Measurements from ENCODE around the gene GNL3. TPM values are rescaled to one million over a fixed set of nuclear protein-coding genes. Genes with fewer than 3 reads are reported as not detected.

GNL3 gene
- total and polyA plus RNA-seq, 2 of the 8 experiments (the other 6 are each of a cell fraction or from before 2014, with no cell fraction given) = 45.5 to 184 TPM

DNA sequence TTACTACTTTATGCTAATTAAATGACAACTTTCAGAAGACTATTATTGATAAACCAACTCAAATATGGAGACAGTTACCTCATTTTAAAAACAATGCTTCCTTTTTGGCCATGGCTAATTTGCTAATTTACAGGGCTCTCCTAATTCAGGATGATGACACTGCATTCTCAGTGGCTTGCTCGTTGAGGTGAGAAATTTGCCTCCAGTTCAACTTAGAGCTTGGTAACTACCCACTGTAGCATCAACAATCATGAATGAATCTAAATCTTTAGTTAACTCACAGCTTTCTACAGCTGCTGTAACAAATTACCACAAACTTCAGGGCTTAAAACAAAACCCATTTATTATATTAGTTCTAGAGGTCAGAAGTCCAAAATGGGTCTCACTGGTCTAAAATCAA, 14.2 kb upstream of the GNL3 start:
- H3K79me1 ChIP-seq (ENCODE audit: low read depth, low read length) = no peaks in the 10 kb centered on the region; the same call in 1 of the 2 replicates
- H3K27ac ChIP-seq (ENCODE audit: low read depth, low read length) = no peak overlapping the region
- H3K4ac ChIP-seq (replicated peaks; ENCODE audit: insufficient read length, low read depth, low read length) = no peak overlapping the region
- no peak overlapping the region for H3K9ac ChIP-seq (replicated peaks in 1 of 4; ENCODE audit: extremely low read depth in 1 of 4, low read depth in 3 of 4, low read length in 3 of 4)
- no peaks in the 10 kb centered on the region; a peak in 1 of 4 replicates for H3K79me2 ChIP-seq (ENCODE audit: control insufficient read depth in 1 of 2, insufficient read depth in 2 of 2, low read length in 2 of 2)
- H3K23me2 ChIP-seq (ENCODE audit: low read depth, low read length) = no peaks in the 10 kb centered on the region
- H2BK12ac ChIP-seq (ENCODE audit: low read depth, low read length) = no peak overlapping the region
- H4K5ac ChIP-seq (ENCODE audit: insufficient read length, low read depth, low read length) = no peak overlapping the region
- H3K4me2 ChIP-seq (ENCODE audit: insufficient read depth in 1 of 2, low read depth in 2 of 2, low read length in 2 of 2) = no peak overlapping the region
- H2BK20ac ChIP-seq (ENCODE audit: low read length) = no peak overlapping the region
- no peak overlapping the region for H2BK15ac ChIP-seq (ENCODE audit: low read length)
- H4K8ac ChIP-seq (ENCODE audit: extremely low read depth, insufficient read depth, low read length) = no peak overlapping the region
- peaks cover 0 to 2% of the 10 kb centered on the region in 2 experiments for H4K20me1 ChIP-seq (replicated peaks in 1 of 2; ENCODE audit: control insufficient read depth in 1 of 2, insufficient read depth in 2 of 2, low read length in 2 of 2)
- no peak for FAIRE-seq
- H2AFZ ChIP-seq (ENCODE audit: low read length) = no peak overlapping the region
- H3K18ac ChIP-seq (ENCODE audit: extremely low read depth, low read length) = no peak overlapping the region
- no peak overlapping the region for H2AK5ac ChIP-seq (ENCODE audit: low read depth, low read length)
- TF ChIP-seq FOSL1 (IDR thresholded peaks at IDR 0.05; ENCODE audit: insufficient read depth, low read depth, low read length) (no peak), YY1 (IDR thresholded peaks at IDR 0.05; ENCODE audit: low read depth, low read length) (no peak), CBX5 (IDR thresholded peaks at IDR 0.05; ENCODE audit: low read depth, low read length) (no peak), TAF1 (IDR thresholded peaks at IDR 0.05; ENCODE audit: low read depth, low read length) (no peak), SIRT6 (IDR thresholded peaks at IDR 0.05; ENCODE audit: low read length) (no peak), BCL11A (IDR thresholded peaks at IDR 0.05; ENCODE audit: low read depth in 2 of 2, low read length in 2 of 2) (no peak), KDM5A (IDR thresholded peaks at IDR 0.05; ENCODE audit: low read length) (no peak)
- TF ChIP-seq, protein P1, sequence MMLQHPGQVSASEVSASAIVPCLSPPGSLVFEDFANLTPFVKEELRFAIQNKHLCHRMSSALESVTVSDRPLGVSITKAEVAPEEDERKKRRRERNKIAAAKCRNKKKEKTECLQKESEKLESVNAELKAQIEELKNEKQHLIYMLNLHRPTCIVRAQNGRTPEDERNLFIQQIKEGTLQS (IDR thresholded peaks at IDR 0.05; ENCODE audit: insufficient read depth, low read depth, low read length) = no peak
- TF ChIP-seq, protein P2, sequence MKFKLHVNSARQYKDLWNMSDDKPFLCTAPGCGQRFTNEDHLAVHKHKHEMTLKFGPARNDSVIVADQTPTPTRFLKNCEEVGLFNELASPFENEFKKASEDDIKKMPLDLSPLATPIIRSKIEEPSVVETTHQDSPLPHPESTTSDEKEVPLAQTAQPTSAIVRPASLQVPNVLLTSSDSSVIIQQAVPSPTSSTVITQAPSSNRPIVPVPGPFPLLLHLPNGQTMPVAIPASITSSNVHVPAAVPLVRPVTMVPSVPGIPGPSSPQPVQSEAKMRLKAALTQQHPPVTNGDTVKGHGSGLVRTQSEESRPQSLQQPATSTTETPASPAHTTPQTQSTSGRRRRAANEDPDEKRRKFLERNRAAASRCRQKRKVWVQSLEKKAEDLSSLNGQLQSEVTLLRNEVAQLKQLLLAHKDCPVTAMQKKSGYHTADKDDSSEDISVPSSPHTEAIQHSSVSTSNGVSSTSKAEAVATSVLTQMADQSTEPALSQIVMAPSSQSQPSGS (IDR thresholded peaks at IDR 0.05; ENCODE audit: low read length) = no peak
- no peak overlapping the region for H2BK120ac ChIP-seq (replicated peaks; ENCODE audit: low read depth, low read length)
- 0 out of 7 replicates have a peak, but pooled peaks cover 0 to 2% (median 0%) of the 10 kb centered on the region in 4 experiments for H3K4me1 ChIP-seq (replicated peaks in 1 of 4; ENCODE audit: control insufficient read depth in 3 of 4, insufficient read depth in 4 of 4, low read length in 3 of 4)
- H3K27me3 ChIP-seq (replicated peaks in 1 of 4; ENCODE audit: control insufficient read depth in 3 of 4, extremely low read depth in 1 of 4, insufficient read depth in 3 of 4, low read length in 3 of 4) = no peaks in the 10 kb centered on the region
- DNase-seq (ENCODE audit: low read depth in 1 of 2, low spot score in 2 of 2) = no peak
- POLR2A ChIA-PET (ENCODE audit: partially characterized antibody) = interaction anchor here (1.4 to 1.7 kb wide), 2 partner anchors 9 to 14 kb away, joined by 5 to 6 read pairs; partner anchors contain the start of genes GNL3 and PBRM1
- H2BK5ac ChIP-seq (ENCODE audit: low read depth, low read length) = no peak overlapping the region
- no peak overlapping the region for H3K23ac ChIP-seq (ENCODE audit: insufficient read length)
- H3K9me3 ChIP-seq (ENCODE audit: insufficient read depth in 2 of 2, low read depth in 1 of 2, low read length in 1 of 2) = no peaks in the 10 kb centered on the region
- H3K56ac ChIP-seq (replicated peaks; ENCODE audit: insufficient read length, low read depth, low read length) = no peak overlapping the region
- no peak overlapping the region for H3K4me3 ChIP-seq (ENCODE audit: extremely low read depth in 1 of 4, insufficient read depth in 2 of 4, low read depth in 3 of 4, low read length in 4 of 4)
- H3K36me3 ChIP-seq (ENCODE audit: control insufficient read depth in 2 of 4, insufficient read depth in 4 of 4, low read length in 3 of 4) = peaks cover 6 to 37% (median 17%) of the 10 kb centered on the region in 4 experiments; a peak in 7 of 8 replicates
- H4K91ac ChIP-seq (replicated peaks; ENCODE audit: insufficient read length, low read length) = no peak overlapping the region
- no peak overlapping the region for H3K14ac ChIP-seq (ENCODE audit: insufficient read length)
- 95% methylated on average over 1 of the region's 1 CpG; no CpG with 5 or more reads in 1 of the 2 experiments for WGBS, 2 experiments (ENCODE audit: extremely low coverage in 1 of 2, insufficient coverage in 1 of 2, insufficient read length in 1 of 2, insufficient replicate concordance in 2 of 2, low coverage in 1 of 2, low lambda C conversion rate in 2 of 2, missing lambda C conversion rate in 1 of 2)
- CTCF ChIA-PET (ENCODE audit: partially characterized antibody) = no interaction called here

Data from H1 (cell line).